Keratinocyte (primary cell): ENCODE results near the gene RFC3. TPM values are rescaled to one million over a fixed set of nuclear protein-coding genes. Genes with fewer than 3 reads are reported as not detected.

Experiments used
- DNase-seq: peaks from one replicate; pipeline ENCODE4 v3.0.0-alpha.2; 2011; ENCODE audit warnings: low read depth, missing footprints, low spot score
- FAIRE-seq: peaks from 2 replicates; lab custom pipeline; 2011; peaks lifted over from hg19 to GRCh38; lab: Jason Lieb, UNC
- H2AFZ ChIP-seq: 2 replicates; pipeline ENCODE4 v1.6.0; 2012; ENCODE audit warnings: low read length, control low read depth, inconsistent platforms; ENCODE audit not compliant: control insufficient read depth
- H3K27ac ChIP-seq: 2 replicates; pipeline ENCODE4 v1.5.1; 2011; ENCODE audit warnings: low read length; ENCODE audit not compliant: control insufficient read depth, insufficient read depth
- H3K27me3 ChIP-seq: 3 replicates; pipeline ENCODE4 v1.6.0; 2011; ENCODE audit warnings: low read length; ENCODE audit not compliant: control insufficient read depth, insufficient read depth; ENCODE audit errors: extremely low read depth
- H3K36me3 ChIP-seq, 2 experiments: 2 replicates in 1 of 2; 3 replicates in 1 of 2; pipeline ENCODE4 v1.5.1; 2011; ENCODE audit warnings: low read length in 2 of 2, mild to moderate bottlenecking in 1 of 2; ENCODE audit not compliant: control insufficient read depth in 2 of 2, insufficient read depth in 2 of 2; ENCODE audit errors: extremely low read depth in 1 of 2
- H3K4me1 ChIP-seq: 3 replicates; pipeline ENCODE4 v1.5.1; 2011; ENCODE audit warnings: low read length; ENCODE audit not compliant: control insufficient read depth, insufficient read depth; ENCODE audit errors: extremely low read depth
- H3K4me2 ChIP-seq: 3 replicates; pipeline ENCODE4 v1.6.0; 2011; ENCODE audit warnings: low read depth, low read length; ENCODE audit not compliant: control insufficient read depth, insufficient read depth; ENCODE audit errors: extremely low read depth
- H3K4me3 ChIP-seq, 3 experiments: fragments of 200-600 bp in 1 of 3; sonication (generic) in 1 of 3; 2 replicates in 2 of 3; 3 replicates in 1 of 3; pipeline ENCODE4 v1.5.1; 2011 to 2016; ENCODE audit warnings: low read length in 3 of 3, mild to moderate bottlenecking in 3 of 3, control low read depth in 2 of 3, inconsistent platforms in 1 of 3, low read depth in 1 of 3, mixed read lengths in 1 of 3, mixed run types in 1 of 3, moderate library complexity in 1 of 3; ENCODE audit not compliant: control insufficient read depth in 2 of 3, insufficient read depth in 2 of 3; ENCODE audit errors: extremely low read depth in 1 of 3
- H3K79me2 ChIP-seq: 2 replicates; pipeline ENCODE4 v1.6.0; 2012; ENCODE audit warnings: low read length; ENCODE audit not compliant: control insufficient read depth, insufficient read depth
- H3K9ac ChIP-seq: 3 replicates; pipeline ENCODE4 v1.6.0; 2011; ENCODE audit warnings: low read length; ENCODE audit not compliant: control insufficient read depth, insufficient read depth; ENCODE audit errors: extremely low read depth
- H3K9me1 ChIP-seq: 3 replicates; pipeline ENCODE4 v1.6.0; 2011; ENCODE audit warnings: low read length; ENCODE audit not compliant: control insufficient read depth, insufficient read depth; ENCODE audit errors: extremely low read depth
- H3K9me3 ChIP-seq: 2 replicates; pipeline ENCODE4 v1.5.1; 2012; ENCODE audit warnings: low read depth, low read length; ENCODE audit not compliant: control insufficient read depth
- H4K20me1 ChIP-seq: 3 replicates; pipeline ENCODE4 v1.6.0; 2011; ENCODE audit warnings: low read length; ENCODE audit not compliant: control insufficient read depth, insufficient read depth; ENCODE audit errors: extremely low read depth
- EZH2 ChIP-seq: IDR thresholded peaks from one replicate; pipeline ENCODE4 v1.6.1; 2012; ENCODE audit warnings: inconsistent platforms, mild to moderate bottlenecking, low read length, moderate library complexity
- dilution Hi-C: fragments of 300-500 bp; cut with MboI; formaldehyde crosslinking; loops from one replicate; pipeline ENCODE4 v1.7.0; 2020; ENCODE audit warnings: low sequenced_read_pairs; ENCODE audit not compliant: extremely low pct_ligation_motif_present
- polyA plus RNA-seq, 5 experiments: library from polyadenylated mRNA; depleted of rRNA in 3 of 5; stranded (reverse) in 3 of 5; stranded (forward) in 1 of 5; unstranded in 1 of 5; fragments of >200 nt; gene quantifications; 1 replicate in 1 of 5; 2 replicates in 3 of 5; 3 replicates in 1 of 5; pipeline versions ENCODE4 v1.2.1 to v1.2.3, GENCODE V29; 2011 to 2012; ENCODE audit warnings: missing spikeins in 2 of 5, low read depth in 1 of 5, low replicate concordance in 1 of 5
- TF ChIP-seq, protein P1 (sequence below), 3 experiments: IDR thresholded peaks in 1 of 3; conservative IDR thresholded peaks in 1 of 3; optimal IDR thresholded peaks in 1 of 3; 2 replicates in 2 of 3; 3 replicates in 1 of 3; pipeline versions ENCODE3 to v1.5.1; 2011; ENCODE audit warnings: low read length in 3 of 3, mild to moderate bottlenecking in 3 of 3, moderate library complexity in 2 of 3, control low read depth in 1 of 3, inconsistent platforms in 1 of 3; ENCODE audit not compliant: insufficient read depth in 2 of 3; ENCODE audit errors: extremely low read depth in 1 of 3

Gene RFC3
- polyA plus RNA-seq, 1 donor (not counting 4 experiments of a cell fraction or from before 2014, with no cell fraction given) = 20.8 TPM

GRCh38 chr13:33879118-33879517 is 61.2 kb downstream of the RFC3 start:
- Histone ChIP-seq H3K4me3 (no peak overlapping the region), H3K27me3 (no peaks in the 10 kb centered on the region), H3K79me2 (no peaks in the 10 kb centered on the region), H3K9me3 (no peaks in the 10 kb centered on the region), H3K4me1 (no peaks in the 10 kb centered on the region), H3K9me1 (no peaks in the 10 kb centered on the region), H3K27ac (no peak overlapping the region), H3K9ac (no peak overlapping the region), H4K20me1 (no peaks in the 10 kb centered on the region), H2AFZ (no peak overlapping the region), H3K4me2 (no peak overlapping the region), H3K36me3 (no peaks in the 10 kb centered on the region)
- no peak for TF ChIP-seq EZH2
- TF ChIP-seq, protein P1, sequence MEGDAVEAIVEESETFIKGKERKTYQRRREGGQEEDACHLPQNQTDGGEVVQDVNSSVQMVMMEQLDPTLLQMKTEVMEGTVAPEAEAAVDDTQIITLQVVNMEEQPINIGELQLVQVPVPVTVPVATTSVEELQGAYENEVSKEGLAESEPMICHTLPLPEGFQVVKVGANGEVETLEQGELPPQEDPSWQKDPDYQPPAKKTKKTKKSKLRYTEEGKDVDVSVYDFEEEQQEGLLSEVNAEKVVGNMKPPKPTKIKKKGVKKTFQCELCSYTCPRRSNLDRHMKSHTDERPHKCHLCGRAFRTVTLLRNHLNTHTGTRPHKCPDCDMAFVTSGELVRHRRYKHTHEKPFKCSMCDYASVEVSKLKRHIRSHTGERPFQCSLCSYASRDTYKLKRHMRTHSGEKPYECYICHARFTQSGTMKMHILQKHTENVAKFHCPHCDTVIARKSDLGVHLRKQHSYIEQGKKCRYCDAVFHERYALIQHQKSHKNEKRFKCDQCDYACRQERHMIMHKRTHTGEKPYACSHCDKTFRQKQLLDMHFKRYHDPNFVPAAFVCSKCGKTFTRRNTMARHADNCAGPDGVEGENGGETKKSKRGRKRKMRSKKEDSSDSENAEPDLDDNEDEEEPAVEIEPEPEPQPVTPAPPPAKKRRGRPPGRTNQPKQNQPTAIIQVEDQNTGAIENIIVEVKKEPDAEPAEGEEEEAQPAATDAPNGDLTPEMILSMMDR (optimal IDR thresholded peaks at IDR 0.05 in 1 of 3, IDR thresholded peaks at IDR 0.05 in 1 of 3, conservative IDR thresholded peaks at IDR 0.05 in 1 of 3; ENCODE audit: extremely low read depth in 1 of 3, insufficient read depth in 2 of 3, low read length in 3 of 3) = no peak
- FAIRE-seq (no peak), DNase-seq (no peak)
- dilution Hi-C loops = no loop called here

GRCh38 chr13:33882804-33883203 is 64.9 kb downstream of the RFC3 start:
- Histone ChIP-seq H3K4me2 (no peak overlapping the region), H3K79me2 (no peaks in the 10 kb centered on the region), H3K36me3 (no peaks in the 10 kb centered on the region), H3K9ac (no peak overlapping the region), H4K20me1 (no peaks in the 10 kb centered on the region), H3K27me3 (no peaks in the 10 kb centered on the region), H3K4me1 (no peaks in the 10 kb centered on the region), H3K27ac (no peak overlapping the region), H3K9me1 (no peaks in the 10 kb centered on the region), H3K9me3 (no peaks in the 10 kb centered on the region), H2AFZ (no peak overlapping the region), H3K4me3 (no peak overlapping the region)
- FAIRE-seq = no peak
- dilution Hi-C loops = no loop called here
- TF ChIP-seq, protein P1 (optimal IDR thresholded peaks at IDR 0.05 in 1 of 3, IDR thresholded peaks at IDR 0.05 in 1 of 3, conservative IDR thresholded peaks at IDR 0.05 in 1 of 3; ENCODE audit: extremely low read depth in 1 of 3, insufficient read depth in 2 of 3, low read length in 3 of 3) = no peak
- no peak for TF ChIP-seq EZH2
- no peak for DNase-seq
